Endometrial microvascular endothelial cells (primary cell): Measurements from ENCODE around the gene CABP5. TPM values are rescaled to one million over a fixed set of nuclear protein-coding genes. Genes with fewer than 3 reads are reported as not detected.

Experiments used
- total RNA-seq: library from RNA; depleted of rRNA; stranded (reverse); fragments of >200 nt; gene quantifications from one replicate; pipeline ENCODE4 v1.2.3, GENCODE V29; 2015; ENCODE audit errors: inconsistent ontology term

CABP5 gene
- total RNA-seq, 1 donor from 2014 or later: not detected

Other genes starting within 250 kb of the CABP5 start
- gene TPRX1, start 239.5 kb downstream of the CABP5 start, total RNA-seq: not detected
- not detected for gene CRX, start 222.1 kb downstream of the CABP5 start, total RNA-seq
- gene TPRX2, start 184.8 kb downstream of the CABP5 start, total RNA-seq: not detected
- not detected for gene SULT2A1, start 157.8 kb downstream of the CABP5 start, total RNA-seq
- not detected for gene BSPH1, start 51.9 kb downstream of the CABP5 start, total RNA-seq
- not detected for gene ELSPBP1, start 49.4 kb downstream of the CABP5 start, total RNA-seq
- gene PLA2G4C, start 66.7 kb upstream of the CABP5 start, total RNA-seq: 17.3 TPM
- gene LIG1, start 126.3 kb upstream of the CABP5 start, total RNA-seq: 46.6 TPM
- 3.6 TPM for gene ZSWIM9, start 126.6 kb upstream of the CABP5 start, total RNA-seq
- 36.9 TPM for gene CARD8, start 211.8 kb upstream of the CABP5 start, total RNA-seq
- gene ZNF114, start 226.0 kb upstream of the CABP5 start, total RNA-seq: 0.28 TPM